IMR-90 (cell line): ENCODE data around the gene CCR6. TPM values are rescaled to one million over a fixed set of nuclear protein-coding genes. Genes with fewer than 3 reads are reported as not detected.

Experiments
- ATAC-seq: fragments of 200-7000 bp; cut with Tn5 transposase; 2 replicates; pipeline ENCODE4 v1.9.1; 2020; ENCODE audit warnings: low read depth, mild to moderate bottlenecking, moderate library complexity
- BruUV-seq: library from RNA; stranded (reverse); fragments of 400-500 nt; replicated peaks from 2 replicates; lab custom pipeline; 2021; lab: Mats Ljungman, UMichigan
- CTCF ChIA-PET: fragments of 300-600 bp; formaldehyde crosslinking; extraction: SDS; loops from one replicate; lab custom pipeline; 2021; ENCODE audit warnings: antibody characterized with exemption; lab: Yijun Ruan, JAX
- POLR2A ChIA-PET: fragments of 300-600 bp; sonication (Branson Sonifier 250); formaldehyde crosslinking; loops from one replicate; lab custom pipeline; 2022; ENCODE audit warnings: antibody characterized with exemption; ENCODE audit not compliant: unreplicated experiment; lab: Charles Lee
- DNase-seq: peaks from one replicate; pipeline ENCODE4 v3.0.0; 2013
- H2AFZ ChIP-seq: replicated peaks from 2 replicates; pipeline ENCODE3; 2013; ENCODE audit warnings: low read length, mild to moderate bottlenecking; ENCODE audit not compliant: poor library complexity
- H2AK5ac ChIP-seq: 2 replicates; pipeline ENCODE4 v1.6.1; 2013; ENCODE audit warnings: low read depth, low read length, inconsistent platforms
- H2AK9ac ChIP-seq: replicated peaks from 2 replicates; pipeline ENCODE3; 2013; ENCODE audit warnings: mild to moderate bottlenecking, low read depth, low read length, moderate library complexity; ENCODE audit not compliant: poor library complexity
- H2BK120ac ChIP-seq: 2 replicates; pipeline ENCODE4 v1.6.1; 2013; ENCODE audit warnings: low read depth, low read length, inconsistent platforms
- H2BK15ac ChIP-seq: 3 replicates; pipeline ENCODE4 v1.6.1; 2013; ENCODE audit warnings: low read depth, low read length, inconsistent platforms
- H2BK20ac ChIP-seq: 2 replicates; pipeline ENCODE4 v1.6.1; 2013; ENCODE audit warnings: low read depth, mild to moderate bottlenecking, inconsistent platforms, low read length, moderate library complexity
- H2BK5ac ChIP-seq: 2 replicates; pipeline ENCODE4 v1.6.1; 2013; ENCODE audit warnings: mild to moderate bottlenecking, low read depth, low read length, inconsistent platforms; ENCODE audit not compliant: poor library complexity, severe bottlenecking
- H3K14ac ChIP-seq: replicated peaks from 2 replicates; pipeline ENCODE4 v1.6.1; 2013; ENCODE audit warnings: low read depth, low read length, inconsistent platforms
- H3K18ac ChIP-seq: 2 replicates; pipeline ENCODE4 v1.6.1; 2013; ENCODE audit warnings: low read depth, low read length, control low read depth
- H3K23ac ChIP-seq: 2 replicates; pipeline ENCODE4 v1.6.1; 2013; ENCODE audit warnings: low read depth, low read length, inconsistent platforms
- H3K27ac ChIP-seq: 2 replicates; pipeline ENCODE4 v1.5.1; 2013; ENCODE audit warnings: mild to moderate bottlenecking, control low read depth, low read length; ENCODE audit not compliant: insufficient read depth
- H3K27me3 ChIP-seq: 2 replicates; pipeline ENCODE4 v1.6.1; 2013; ENCODE audit warnings: low read length; ENCODE audit not compliant: control insufficient read depth, insufficient read depth
- H3K36me3 ChIP-seq: 2 replicates; pipeline ENCODE4 v1.6.1; 2013; ENCODE audit warnings: low read length, mixed read lengths; ENCODE audit not compliant: control insufficient read depth, insufficient read depth
- H3K4ac ChIP-seq: 2 replicates; pipeline ENCODE4 v1.6.1; 2013; ENCODE audit warnings: low read depth, low read length, inconsistent platforms
- H3K4me1 ChIP-seq: 2 replicates; pipeline ENCODE4 v1.6.1; 2013; ENCODE audit warnings: low read length, mixed read lengths; ENCODE audit not compliant: control insufficient read depth, insufficient read depth
- H3K4me2 ChIP-seq: 2 replicates; pipeline ENCODE4 v1.6.1; 2013; ENCODE audit warnings: low read depth, mild to moderate bottlenecking, control low read depth, low read length, moderate library complexity
- H3K4me3 ChIP-seq: 2 replicates; pipeline ENCODE4 v1.5.1; 2013; ENCODE audit warnings: low read depth, mild to moderate bottlenecking, control low read depth, low read length, moderate library complexity; ENCODE audit not compliant: insufficient read depth
- H3K56ac ChIP-seq: 2 replicates; pipeline ENCODE4 v1.6.1; 2013; ENCODE audit warnings: low read length, inconsistent platforms; ENCODE audit not compliant: insufficient read depth; ENCODE audit errors: extremely low read depth
- H3K79me1 ChIP-seq, 2 experiments: 2 replicates each; pipeline ENCODE4 v1.6.1; 2013; ENCODE audit warnings: low read length in 2 of 2, inconsistent platforms in 1 of 2, low read depth in 1 of 2
- H3K9ac ChIP-seq: 2 replicates; pipeline ENCODE4 v1.6.1; 2013; ENCODE audit warnings: low read depth, low read length, control low read depth
- H3K9me1 ChIP-seq: 2 replicates; pipeline ENCODE4 v1.6.1; 2013; ENCODE audit warnings: low read length, inconsistent platforms; ENCODE audit not compliant: insufficient read depth
- H3K9me3 ChIP-seq: 2 replicates; pipeline ENCODE4 v1.6.1; 2013; ENCODE audit warnings: low read length; ENCODE audit not compliant: control insufficient read depth, insufficient read depth
- H4K20me1 ChIP-seq: 2 replicates; pipeline ENCODE4 v1.6.1; 2013; ENCODE audit warnings: low read length, inconsistent platforms; ENCODE audit not compliant: insufficient read depth
- H4K5ac ChIP-seq: 2 replicates; pipeline ENCODE4 v1.6.1; 2013; ENCODE audit warnings: mild to moderate bottlenecking, low read depth, low read length, control low read depth
- H4K8ac ChIP-seq, 2 experiments: 2 replicates each; pipeline ENCODE4 v1.6.1; 2013; ENCODE audit warnings: low read depth in 2 of 2, low read length in 2 of 2, control low read depth in 1 of 2, inconsistent platforms in 1 of 2
- H4K91ac ChIP-seq: 2 replicates; pipeline ENCODE4 v1.6.1; 2013; ENCODE audit warnings: low read depth, low read length, inconsistent platforms; ENCODE audit not compliant: insufficient read depth
- CHD1 ChIP-seq: IDR thresholded peaks from 2 replicates; pipeline ENCODE4 v1.6.1; 2012; ENCODE audit warnings: low read depth, low read length, improper control_type of control experiment
- CTCF ChIP-seq: conservative IDR thresholded peaks from 2 replicates; pipeline ENCODE4 v1.5.1; 2012; ENCODE audit warnings: mild to moderate bottlenecking, low read depth, low read length, improper control_type of control experiment
- ELK1 ChIP-seq: fragments of 150-350 bp; IDR thresholded peaks from 2 replicates; pipeline ENCODE4 v1.6.1; 2016; ENCODE audit warnings: low read depth, mild to moderate bottlenecking, low read length, moderate library complexity, borderline replicate concordance
- FOS ChIP-seq: fragments of 150-350 bp; IDR thresholded peaks from 2 replicates; pipeline ENCODE4 v1.6.1; 2016; ENCODE audit warnings: low read depth, low read length
- MAFK ChIP-seq: IDR thresholded peaks from 2 replicates; pipeline ENCODE4 v1.6.1; 2012; ENCODE audit warnings: low read depth, low read length, improper control_type of control experiment
- MXI1 ChIP-seq: IDR thresholded peaks from 2 replicates; pipeline ENCODE4 v1.6.1; 2012; ENCODE audit warnings: low read depth, mild to moderate bottlenecking, low read length, moderate library complexity, borderline replicate concordance
- NFE2L2 ChIP-seq: fragments of 150-350 bp; IDR thresholded peaks from 2 replicates; pipeline ENCODE4 v1.6.1; 2016; ENCODE audit warnings: low read depth, mild to moderate bottlenecking, low read length
- RAD21 ChIP-seq: IDR thresholded peaks from 2 replicates; pipeline ENCODE4 v1.6.1; 2012; ENCODE audit warnings: low read length, improper control_type of control experiment
- RCOR1 ChIP-seq: IDR thresholded peaks from 2 replicates; pipeline ENCODE4 v1.6.1; 2012; ENCODE audit warnings: mild to moderate bottlenecking, low read length, improper control_type of control experiment; ENCODE audit not compliant: insufficient replicate concordance
- SMC3 ChIP-seq: fragments of 150-350 bp; IDR thresholded peaks from 2 replicates; pipeline ENCODE4 v1.6.1; 2016; ENCODE audit warnings: low read depth, mild to moderate bottlenecking, antibody characterized with exemption, low read length, moderate library complexity
- USF2 ChIP-seq: fragments of 150-350 bp; IDR thresholded peaks from 2 replicates; pipeline ENCODE4 v1.6.1; 2017; ENCODE audit warnings: mild to moderate bottlenecking, antibody characterized with exemption, low read length, low read depth
- WGBS, 2 experiments: methylation state at CpG; one replicate each; pipeline versions ENCODE4 v1.1.5 to v1.1.7; 2013; ENCODE audit warnings: missing lambda C conversion rate in 2 of 2; ENCODE audit not compliant: insufficient read length in 1 of 2; ENCODE audit errors: extremely low coverage in 2 of 2; 5-methylcytosine and 5-hydroxymethylcytosine counted together
- dilution Hi-C: fragments of 300-500 bp; cut with HindIII; formaldehyde crosslinking; loops from one replicate; pipeline ENCODE4 v1.14.3; 2018; ENCODE audit warnings: low sequenced_read_pairs; ENCODE audit not compliant: unreplicated experiment
- in situ Hi-C: fragments of 300-500 bp; cut with MboI; formaldehyde crosslinking; loops from 3 replicates; pipeline ENCODE4 v1.14.3; 2019; ENCODE audit warnings: low sequenced_read_pairs, inconsistent platforms, mixed read lengths
- intact Hi-C: fragments of 100-400 bp; cut with micrococcal nuclease; formaldehyde crosslinking; loops from 2 replicates; pipeline ENCODE4 v1.10.0; 2022
- polyA plus RNA-seq, 3 experiments: library from polyadenylated mRNA; depleted of rRNA; stranded (reverse); fragments of >200 nt; gene quantifications; 2 replicates each; pipeline ENCODE4 v1.2.3, GENCODE V29; 2012; ENCODE audit warnings: low replicate concordance in 1 of 3
- total RNA-seq: library from RNA; depleted of rRNA; stranded (reverse); fragments of >200 nt; gene quantifications from 2 replicates; pipeline ENCODE4 v1.2.3, GENCODE V29; 2012

Gene CCR6
- total and polyA plus RNA-seq, 2 of the 4 experiments (the other 2 are of a cell fraction), result not detected

- DNase-seq, result no peak
- no peak overlapping the region for H2BK5ac ChIP-seq
- no peak overlapping the region for H3K4ac ChIP-seq
- H2AFZ ChIP-seq, result no peak overlapping the region
- no peak overlapping the region for H4K8ac ChIP-seq
- dilution Hi-C loops, result no loop called here
- ChIA-PET CTCF (no interaction called here), POLR2A (no interaction called here)
- H3K4me1 ChIP-seq, result no peaks in the 10 kb centered on the region
- H4K5ac ChIP-seq, result no peak overlapping the region
- no peak overlapping the region for H3K14ac ChIP-seq
- H3K27ac ChIP-seq, result no peak overlapping the region
- H3K27me3 ChIP-seq, result no peaks in the 10 kb centered on the region
- no peaks in the 10 kb centered on the region for H4K20me1 ChIP-seq
- no peaks in the 10 kb centered on the region for H3K9me1 ChIP-seq
- no peak overlapping the region for H4K91ac ChIP-seq
- H3K23ac ChIP-seq, result no peak overlapping the region
- H3K9ac ChIP-seq, result no peak overlapping the region
- 53% methylated on average over 6 of the region's 16 CpGs; no CpG with 5 or more reads in 1 of the 2 experiments for WGBS, 2 experiments
- intact Hi-C loops, result no loop called here
- peaks cover 33% of the 10 kb centered on the region for H3K9me3 ChIP-seq
- in situ Hi-C loops, result no loop called here
- TF ChIP-seq USF2 (no peak), RCOR1 (no peak), FOS (no peak), CHD1 (no peak), CTCF (no peak), ELK1 (no peak), SMC3 (no peak), MAFK (no peak), RAD21 (no peak), NFE2L2 (no peak), MXI1 (no peak)
- H3K4me2 ChIP-seq, result no peak overlapping the region
- no peak overlapping the region for H3K56ac ChIP-seq
- no peak overlapping the region for H2AK9ac ChIP-seq
- no peak overlapping the region for H3K18ac ChIP-seq
- H3K79me1 ChIP-seq, result no peaks in the 10 kb centered on the region
- no peak for ATAC-seq
- H2BK120ac ChIP-seq, result no peak overlapping the region
- H2AK5ac ChIP-seq, result no peak overlapping the region
- BruUV-seq, result no TSS peak
- no peak overlapping the region for H2BK20ac ChIP-seq
- H3K4me3 ChIP-seq, result no peak overlapping the region
- no peaks in the 10 kb centered on the region for H3K36me3 ChIP-seq
- no peak overlapping the region for H2BK15ac ChIP-seq
Measured at GRCh38 chr6:167092672-167093339, 30.1 kb upstream of the CCR6 start.
